Measurements from ENCODE around the gene SLITRK1.

SLITRK1 gene

GRCh38 chr13:83881917-83882605, at the start of gene SLITRK1:
TSS of gene SLITRK1 (minus strand) at chr13:83882474. CDS start at chr13:83881507, 967 bp downstream.
- no peak for DNase-seq

GRCh38 chr13:83929157-83929556, 46.9 kb upstream of the SLITRK1 start:
- DNase-seq, result no peak

- DNase-seq, result no peak
These were observed 37.5 kb upstream of the SLITRK1 start for GRCh38 chr13:83919775-83920174.

- no peak for DNase-seq
These were observed 32.1 kb upstream of the SLITRK1 start for GRCh38 chr13:83914368-83914767.

GRCh38 chr13:83907196-83907989, 25.1 kb upstream of the SLITRK1 start:
- DNase-seq, result no peak

GRCh38 chr13:83906240-83906820, 24.1 kb upstream of the SLITRK1 start:
- no peak for DNase-seq

GRCh38 chr13:83905641-83906040, 23.4 kb upstream of the SLITRK1 start:
- no peak for DNase-seq

GRCh38 chr13:83895994-83896580, 13.8 kb upstream of the SLITRK1 start:
- DNase-seq, result no peak

- no peak for DNase-seq
These were observed 8.1 kb upstream of the SLITRK1 start for GRCh38 chr13:83890358-83890757.

GRCh38 chr13:83884141-83884540, 1.9 kb upstream of the SLITRK1 start:
- DNase-seq, result no peak

GRCh38 chr13:83883061-83883523, 818 bp upstream of the SLITRK1 start:
- DNase-seq, result no peak

- no peak for DNase-seq
These were observed 309 bp upstream of the SLITRK1 start for GRCh38 chr13:83882606-83882959.

GRCh38 chr13:83881140-83881684, 1.1 kb downstream of the SLITRK1 start:
- no peak for DNase-seq

GRCh38 chr13:83880275-83881139, 1.8 kb downstream of the SLITRK1 start:
- DNase-seq, result no peak

GRCh38 chr13:83879431-83880171, 2.7 kb downstream of the SLITRK1 start:
- no peak for DNase-seq

- DNase-seq, result no peak
These were observed 3.4 kb downstream of the SLITRK1 start for GRCh38 chr13:83878691-83879430.

GRCh38 chr13:83877651-83878355, 4.5 kb downstream of the SLITRK1 start:
- no peak for DNase-seq

GRCh38 chr13:83876546-83876945, 5.7 kb downstream of the SLITRK1 start:
- DNase-seq, result no peak

GRCh38 chr13:83867708-83868107, 14.6 kb downstream of the SLITRK1 start:
- no peak for DNase-seq

Data from DMS79 (cell line).